GM12878 (cell line): ENCODE results near the gene PIGV. TPM values are rescaled to one million over a fixed set of nuclear protein-coding genes. Genes with fewer than 3 reads are reported as not detected.
A peak's percentile ranks its signal among the peaks of the same experiment; 100 is the strongest.

Source experiments
- ATAC-seq: fragments of 200-7000 bp; cut with Tn5 transposase; 3 replicates; pipeline ENCODE4 v1.9.1; 2020; ENCODE audit warnings: mild to moderate bottlenecking, moderate library complexity
- BruUV-seq: library from RNA; stranded (reverse); fragments of 400-500 nt; replicated peaks from 2 replicates; lab custom pipeline; 2021; lab: Mats Ljungman, UMichigan
- CTCF ChIA-PET: fragments of 300-600 bp; sonication (Branson Sonifier 250); formaldehyde crosslinking; extraction: SDS; loops from one replicate; lab custom pipeline; 2021; ENCODE audit warnings: inconsistent platforms; lab: Yijun Ruan, JAX
- POLR2A ChIA-PET: fragments of 350-600 bp; formaldehyde crosslinking; extraction: SDS; loops from one replicate; lab custom pipeline; 2021; ENCODE audit warnings: inconsistent platforms; lab: Charles Lee
- RAD21 ChIA-PET: fragments of 300-600 bp; sonication (Branson Sonifier 250); formaldehyde crosslinking; loops from one replicate; lab custom pipeline; 2023; ENCODE audit warnings: antibody characterized with exemption; ENCODE audit not compliant: unreplicated experiment; lab: Charles Lee
- SMC1A ChIA-PET: fragments of 300-600 bp; sonication (Branson Sonifier 250); formaldehyde crosslinking; loops from one replicate; lab custom pipeline; 2023; ENCODE audit not compliant: unreplicated experiment, uncharacterized antibody; lab: Charles Lee
- DNase-seq: peaks from one replicate; pipeline ENCODE4 v3.0.0-alpha.2; 2011; ENCODE audit warnings: low read depth, low spot score
- FAIRE-seq: peaks from 3 replicates; lab custom pipeline; 2011; peaks lifted over from hg19 to GRCh38; lab: Jason Lieb, UNC
- H2AFZ ChIP-seq: 2 replicates; pipeline ENCODE4 v1.6.0; 2011; ENCODE audit warnings: low read depth, low read length, control low read depth; ENCODE audit not compliant: control insufficient read depth
- H3K27ac ChIP-seq: 2 replicates; pipeline ENCODE4 v1.5.1; 2011; ENCODE audit warnings: control low read depth; ENCODE audit not compliant: control insufficient read depth, insufficient read depth
- H3K27me3 ChIP-seq, 2 experiments: replicated peaks in 1 of 2; 2 replicates each; pipeline versions ENCODE4 v1.6.0 to v1.6.1; 2011; ENCODE audit warnings: low read length in 1 of 2; ENCODE audit not compliant: control insufficient read depth in 2 of 2, insufficient read depth in 2 of 2
- H3K36me3 ChIP-seq, 2 experiments: 2 replicates each; pipeline ENCODE4 v1.5.1; 2011; ENCODE audit warnings: low read length in 1 of 2; ENCODE audit not compliant: control insufficient read depth in 2 of 2, insufficient read depth in 2 of 2
- H3K4me1 ChIP-seq: 2 replicates; pipeline ENCODE4 v1.6.1; 2011; ENCODE audit warnings: mild to moderate bottlenecking, low read length, moderate library complexity, mixed read lengths; ENCODE audit not compliant: control insufficient read depth, insufficient read depth
- H3K4me2 ChIP-seq: 2 replicates; pipeline ENCODE4 v1.6.0; 2011; ENCODE audit warnings: control low read depth; ENCODE audit not compliant: control insufficient read depth, insufficient read depth
- H3K4me3 ChIP-seq: fragments of 200-600 bp; sonication (generic); 2 replicates; pipeline ENCODE4 v1.5.1; 2016
- H3K79me2 ChIP-seq: 2 replicates; pipeline ENCODE4 v1.6.0; 2011; ENCODE audit warnings: low read length; ENCODE audit not compliant: control insufficient read depth, insufficient read depth
- H3K9ac ChIP-seq: 2 replicates; pipeline ENCODE4 v1.8.0; 2011; ENCODE audit warnings: low read length, control low read depth, mixed read lengths; ENCODE audit not compliant: control insufficient read depth, insufficient read depth
- H3K9me3 ChIP-seq: replicated peaks from 3 replicates; pipeline ENCODE4 v1.5.1; 2011; ENCODE audit warnings: mild to moderate bottlenecking, low read length; ENCODE audit not compliant: control insufficient read depth, insufficient read depth
- H4K20me1 ChIP-seq: 2 replicates; pipeline ENCODE4 v1.6.0; 2011; ENCODE audit not compliant: control insufficient read depth, insufficient read depth
- CBFB ChIP-seq: IDR thresholded peaks from 2 replicates; pipeline ENCODE4 v1.6.1; 2016; ENCODE audit warnings: antibody characterized with exemption, low read depth
- EP300 ChIP-seq, 2 experiments: fragments of 150-350 bp in 1 of 2; IDR thresholded peaks; 2 replicates each; pipeline ENCODE4 v1.6.1; 2011 to 2012; ENCODE audit warnings: low read depth in 2 of 2, low read length in 2 of 2, borderline replicate concordance in 1 of 2, improper control_type of control experiment in 1 of 2, inconsistent platforms in 1 of 2; ENCODE audit not compliant: control insufficient read depth in 1 of 2
- ESRRA ChIP-seq: IDR thresholded peaks from 2 replicates; pipeline ENCODE4 v1.6.1; 2012; ENCODE audit warnings: mild to moderate bottlenecking, low read length, improper control_type of control experiment
- EZH2 ChIP-seq: IDR thresholded peaks from 2 replicates; pipeline ENCODE4 v1.6.1; 2012; ENCODE audit warnings: low read depth, mild to moderate bottlenecking, control low read depth, inconsistent platforms, low read length, borderline replicate concordance; ENCODE audit not compliant: control insufficient read depth
- FOXM1 ChIP-seq: IDR thresholded peaks from 2 replicates; pipeline ENCODE4 v1.6.1; 2012; ENCODE audit warnings: low read depth, mild to moderate bottlenecking, inconsistent platforms, low read length, moderate library complexity
- GATAD2B ChIP-seq: fragments of 450-650 bp; conservative IDR thresholded peaks from 2 replicates; pipeline ENCODE4 v1.6.1; 2017; ENCODE audit warnings: low read depth, mild to moderate bottlenecking, moderate library complexity
- KLF5 ChIP-seq: fragments of 450-650 bp; IDR thresholded peaks from 2 replicates; pipeline ENCODE4 v1.6.1; 2014; ENCODE audit warnings: mild to moderate bottlenecking; ENCODE audit not compliant: partially characterized antibody
- LARP7 ChIP-seq: fragments of 450-650 bp; IDR thresholded peaks from 2 replicates; pipeline ENCODE4 v1.6.1; 2017; ENCODE audit warnings: mild to moderate bottlenecking
- MEF2B ChIP-seq: fragments of 450-650 bp; IDR thresholded peaks from 2 replicates; pipeline ENCODE4 v1.6.1; 2018; ENCODE audit warnings: mild to moderate bottlenecking, moderate library complexity; ENCODE audit not compliant: partially characterized antibody, poor library complexity, severe bottlenecking
- NFYB ChIP-seq: IDR thresholded peaks from 2 replicates; pipeline ENCODE4 v1.6.1; 2011; ENCODE audit warnings: low read depth, mild to moderate bottlenecking, low read length, improper control_type of control experiment, moderate library complexity; ENCODE audit not compliant: insufficient read depth
- POLR2A ChIP-seq: IDR thresholded peaks from 2 replicates; pipeline ENCODE4 v1.6.1; 2011; ENCODE audit warnings: low read depth, mild to moderate bottlenecking, low read length
- POLR2AphosphoS2 ChIP-seq: IDR thresholded peaks from 2 replicates; pipeline ENCODE4 v1.6.1; 2011; ENCODE audit warnings: low read depth, mild to moderate bottlenecking, low read length, improper control_type of control experiment, moderate library complexity
- SP1 ChIP-seq: IDR thresholded peaks from one replicate; pipeline ENCODE4 v1.6.1; 2011; ENCODE audit warnings: low read depth, low read length
- TCF3 ChIP-seq: IDR thresholded peaks from 2 replicates; pipeline ENCODE4 v1.6.1; 2012; ENCODE audit warnings: low read depth, mild to moderate bottlenecking, low read length, borderline replicate concordance; ENCODE audit not compliant: insufficient read depth
- ZBTB33 ChIP-seq: fragments of 450-650 bp; IDR thresholded peaks from 2 replicates; pipeline ENCODE4 v1.6.1; 2017; ENCODE audit warnings: mild to moderate bottlenecking
- WGBS: methylation state at CpG from one replicate; pipeline ENCODE4 v1.1.6; 2016; ENCODE audit warnings: low lambda C conversion rate; ENCODE audit not compliant: insufficient replicate concordance, insufficient coverage; ENCODE audit errors: missing lambda C conversion rate; 5-methylcytosine and 5-hydroxymethylcytosine counted together
- in situ Hi-C: fragments of 300-500 bp; cut with MboI; formaldehyde crosslinking; loops from 9 replicates; pipeline ENCODE4 v1.14.3; 2018; ENCODE audit warnings: mixed read lengths
- intact Hi-C: fragments of 100-400 bp; cut with micrococcal nuclease; formaldehyde crosslinking; loops from one replicate; pipeline ENCODE4 v1.14.2; 2022; ENCODE audit not compliant: unreplicated experiment
- polyA plus RNA-seq, 11 experiments: library from polyadenylated mRNA; depleted of rRNA in 4 of 11; unstranded in 6 of 11; stranded (reverse) in 5 of 11; fragments of >200 nt; fragmentation: Nextera tagmentation in 4 of 11; fragmentation: Illumina TruSeq in 1 of 11; extraction: Ambion mirVana in 4 of 11; extraction: Trizol in 1 of 11; gene quantifications; 1 replicate in 1 of 11; 2 replicates in 10 of 11; pipeline versions ENCODE4 v1.2.1 to v1.2.3, GENCODE V29; 2011 to 2016; ENCODE audit warnings: inconsistent platforms in 2 of 11, missing spikeins in 2 of 11, low read depth in 1 of 11
- total RNA-seq, 4 experiments: library from RNA; depleted of rRNA in 3 of 4; stranded (reverse); fragments of >200 nt in 3 of 4; fragmentation: Illumina TruSeq in 1 of 4; extraction: Trizol in 1 of 4; gene quantifications; 2 replicates each; pipeline versions ENCODE4 v1.2.1 to v1.2.3, GENCODE V29; 2013 to 2021
- TF ChIP-seq, protein P1 (sequence below): fragments of 450-650 bp; IDR thresholded peaks from 2 replicates; pipeline ENCODE4 v1.6.1; 2014; ENCODE audit warnings: mild to moderate bottlenecking
- TF ChIP-seq, protein P2 (sequence below): IDR thresholded peaks from 2 replicates; pipeline ENCODE4 v1.6.1; 2011; ENCODE audit warnings: low read depth, low read length, improper control_type of control experiment, borderline replicate concordance

Gene PIGV
- total and polyA plus RNA-seq, 10 of the 15 experiments (the other 5 are each of a cell fraction or from before 2014, with no cell fraction given), result 8.8 to 18.1 (median 11.9) TPM

- DNase-seq, result peak; percentile 82
- Histone ChIP-seq H4K20me1 (no peaks in the 10 kb centered on the region), H3K4me2 (peak overlapping the region; percentile 72), H3K27me3 (no peaks in the 10 kb centered on the region), H3K4me3 (no peak overlapping the region; the same call in 1 of the 2 replicates), H2AFZ (no peak overlapping the region), H3K9me3 (no peaks in the 10 kb centered on the region), H3K79me2 (peaks cover 17% of the 10 kb centered on the region), H3K36me3 (peaks cover 15 to 38% of the 10 kb centered on the region in 2 experiments), H3K9ac (peak overlapping the region; percentile 69), H3K27ac (peak overlapping the region; percentile 96), H3K4me1 (peaks cover 35% of the 10 kb centered on the region)
- intact Hi-C loops, result loop anchor here (1.0 kb wide), 1 partner anchor 27 kb away; no protein-coding TSS in a partner anchor
- no TSS peak for BruUV-seq
- ChIA-PET POLR2A (interaction anchor here (0.6 to 2.8 kb wide), 15 partner anchors 8 to 61 kb away, joined by 3 to 22 read pairs (median 6); partner anchors contain the start of genes GPN2 and ZDHHC18), RAD21 (interaction anchor here (0.7 to 3.1 kb wide), 16 partner anchors 9 to 297 kb away, joined by 3 to 28 read pairs (median 4); partner anchors contain the start of genes PIGV and ZDHHC18), SMC1A (interaction anchor here (0.7 to 3.1 kb wide), 12 partner anchors 8 to 136 kb away, joined by 3 to 24 read pairs (median 7); partner anchors contain the start of gene SFN), CTCF (interaction anchor here (0.9 to 3.1 kb wide), 18 partner anchors 9 to 237 kb away, joined by 3 to 28 read pairs (median 6); partner anchors contain the start of genes PIGV, SFN and ZDHHC18)
- peak; percentile 92 for FAIRE-seq
- WGBS, result under 1% methylated on average over 8 of the region's 8 CpGs
- in situ Hi-C loops, result no loop called here
- peak; percentile 99 for ATAC-seq
- TF ChIP-seq TCF3, result peak; percentile 74; the same call in 1 of the 2 replicates
- TF ChIP-seq POLR2A, result peak; percentile 45
- peak; percentile 68 for TF ChIP-seq SP1
- peak; percentile 77 for TF ChIP-seq KLF5
- TF ChIP-seq POLR2AphosphoS2, result no peak
- 0 out of 2 replicates have a peak, but pooled peaks have one; percentile 26 for TF ChIP-seq NFYB
- TF ChIP-seq LARP7, result peak; percentile 63; the same call in 1 of the 2 replicates
- peak; percentile 72; the same call in 1 of the 2 replicates for TF ChIP-seq FOXM1
- TF ChIP-seq GATAD2B, result peak; percentile 95
- TF ChIP-seq, protein P1, sequence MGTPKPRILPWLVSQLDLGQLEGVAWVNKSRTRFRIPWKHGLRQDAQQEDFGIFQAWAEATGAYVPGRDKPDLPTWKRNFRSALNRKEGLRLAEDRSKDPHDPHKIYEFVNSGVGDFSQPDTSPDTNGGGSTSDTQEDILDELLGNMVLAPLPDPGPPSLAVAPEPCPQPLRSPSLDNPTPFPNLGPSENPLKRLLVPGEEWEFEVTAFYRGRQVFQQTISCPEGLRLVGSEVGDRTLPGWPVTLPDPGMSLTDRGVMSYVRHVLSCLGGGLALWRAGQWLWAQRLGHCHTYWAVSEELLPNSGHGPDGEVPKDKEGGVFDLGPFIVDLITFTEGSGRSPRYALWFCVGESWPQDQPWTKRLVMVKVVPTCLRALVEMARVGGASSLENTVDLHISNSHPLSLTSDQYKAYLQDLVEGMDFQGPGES, result no peak
- no peak for TF ChIP-seq ZBTB33
- peak; percentile 94 for TF ChIP-seq CBFB
- peak; percentile 93 for TF ChIP-seq ESRRA
- peak; percentile 69 for TF ChIP-seq MEF2B
- peak; percentile 84 to 85 for TF ChIP-seq EP300 (IDR thresholded peaks at IDR 0.05; ENCODE audit: borderline replicate concordance in 1 of 2, control insufficient read depth in 1 of 2, low read depth in 2 of 2, low read length in 2 of 2)
- TF ChIP-seq, protein P2, sequence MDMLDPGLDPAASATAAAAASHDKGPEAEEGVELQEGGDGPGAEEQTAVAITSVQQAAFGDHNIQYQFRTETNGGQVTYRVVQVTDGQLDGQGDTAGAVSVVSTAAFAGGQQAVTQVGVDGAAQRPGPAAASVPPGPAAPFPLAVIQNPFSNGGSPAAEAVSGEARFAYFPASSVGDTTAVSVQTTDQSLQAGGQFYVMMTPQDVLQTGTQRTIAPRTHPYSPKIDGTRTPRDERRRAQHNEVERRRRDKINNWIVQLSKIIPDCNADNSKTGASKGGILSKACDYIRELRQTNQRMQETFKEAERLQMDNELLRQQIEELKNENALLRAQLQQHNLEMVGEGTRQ, result no peak
- no peak for TF ChIP-seq EZH2
Observed at GRCh38 chr1:26838474-26839338, 51.0 kb downstream of the PIGV start.
